Endodermal cell (in vitro differentiated cells): ENCODE measurements around the gene RNF227. TPM values are rescaled to one million over a fixed set of nuclear protein-coding genes. Genes with fewer than 3 reads are reported as not detected.

Experiments used
- DNase-seq: peaks from one replicate; pipeline ENCODE4 v3.0.0-alpha.2; 2017
- H3K27ac ChIP-seq: 2 replicates; pipeline ENCODE4 v1.5.1; 2013; ENCODE audit warnings: mild to moderate bottlenecking, low read depth, low read length, moderate library complexity
- H3K27me3 ChIP-seq: 2 replicates; pipeline ENCODE4 v1.6.1; 2013; ENCODE audit warnings: mild to moderate bottlenecking, low read length, moderate library complexity; ENCODE audit not compliant: insufficient read depth, control insufficient read depth, poor library complexity, severe bottlenecking
- H3K36me3 ChIP-seq: 2 replicates; pipeline ENCODE4 v1.7.0; 2013; ENCODE audit warnings: mild to moderate bottlenecking, low read length, moderate library complexity; ENCODE audit not compliant: control insufficient read depth, insufficient read depth
- H3K4me1 ChIP-seq: one replicate; pipeline ENCODE4 v1.7.0; 2013; ENCODE audit warnings: low read length; ENCODE audit not compliant: control insufficient read depth, insufficient read depth
- H3K4me3 ChIP-seq: 2 replicates; pipeline ENCODE4 v1.5.1; 2013; ENCODE audit warnings: mild to moderate bottlenecking, low read length, moderate library complexity
- H3K9ac ChIP-seq: 2 replicates; pipeline ENCODE4 v1.6.1; 2013; ENCODE audit warnings: mild to moderate bottlenecking, low read length, moderate library complexity; ENCODE audit not compliant: poor library complexity, severe bottlenecking; ENCODE audit errors: extremely low read depth
- H3K9me3 ChIP-seq: 2 replicates; pipeline ENCODE4 v1.6.1; 2013; ENCODE audit warnings: mild to moderate bottlenecking, low read length, moderate library complexity; ENCODE audit not compliant: control insufficient read depth
- H3K27ac Mint-ChIP-seq: 2 replicates; pipeline ENCODE4 v1.8.0; 2020; ENCODE audit warnings: mixed read lengths
- H3K27me3 Mint-ChIP-seq: 2 replicates; pipeline ENCODE4 v1.8.0; 2021; ENCODE audit warnings: mild to moderate bottlenecking, mixed read lengths; ENCODE audit not compliant: insufficient read depth
- H3K36me3 Mint-ChIP-seq: 2 replicates; pipeline ENCODE4 v1.8.0; 2020; ENCODE audit warnings: low read depth, mixed read lengths
- H3K4me1 Mint-ChIP-seq: 2 replicates; pipeline ENCODE4 v1.8.0; 2020; ENCODE audit warnings: mixed read lengths
- H3K4me3 Mint-ChIP-seq: 2 replicates; pipeline ENCODE4 v1.8.0; 2020; ENCODE audit warnings: mild to moderate bottlenecking, moderate library complexity, mixed read lengths
- H3K9me3 Mint-ChIP-seq: 2 replicates; pipeline ENCODE4 v1.8.0; 2020; ENCODE audit warnings: mild to moderate bottlenecking, mixed read lengths
- CTCF ChIP-seq: fragments of 200-600 bp; sonication (generic); conservative IDR thresholded peaks from 2 replicates; pipeline ENCODE4 v1.5.0; 2021; ENCODE audit warnings: antibody characterized with exemption, mild to moderate bottlenecking
- WGBS, 2 experiments: methylation state at CpG; one replicate each; pipeline versions ENCODE4 v1.1.5 to v1.1.7; 2013; ENCODE audit warnings: missing lambda C conversion rate in 2 of 2, mixed read lengths in 1 of 2; ENCODE audit not compliant: insufficient coverage in 1 of 2, insufficient read length in 1 of 2; 5-methylcytosine and 5-hydroxymethylcytosine counted together
- total RNA-seq, 2 donors: library from RNA; stranded (reverse); fragmentation: NEBNext Ultra II Directional in 1 of 2; extraction: Animal tissue kit (Norgen Biotek cat#: 25700) in 1 of 2; gene quantifications; 2 replicates in 1 of 2; 3 replicates in 1 of 2; pipeline ENCODE4 v1.2.1, GENCODE V29; 2021

The RNF227 gene
- total RNA-seq, 2 donors from 2014 or later, result 1.1 to 1.6 TPM

- Mint-ChIP-seq H3K27ac (no peak overlapping the region), H3K4me1 (no peaks in the 10 kb centered on the region), H3K9me3 (no peaks in the 10 kb centered on the region), H3K36me3 (peaks cover 76% of the 10 kb centered on the region), H3K27me3 (no peaks in the 10 kb centered on the region), H3K4me3 (no peak overlapping the region)
- no peak overlapping the region for H3K9ac ChIP-seq
- H3K27me3 ChIP-seq, result no peaks in the 10 kb centered on the region
- no peak for TF ChIP-seq CTCF
- H3K36me3 ChIP-seq, result peaks cover 76% of the 10 kb centered on the region
- H3K4me3 ChIP-seq, result no peak overlapping the region
- no peak overlapping the region for H3K27ac ChIP-seq
- H3K9me3 ChIP-seq, result no peaks in the 10 kb centered on the region
- DNase-seq, result no peak
- 81 to 92% methylated on average over 5 of the region's 5 CpGs for WGBS, 2 experiments
- H3K4me1 ChIP-seq, result no peaks in the 10 kb centered on the region
These were observed 30.4 kb upstream of the RNF227 start for GRCh38 chr17:7946441-7946840.

- no peak overlapping the region for H3K27ac Mint-ChIP-seq
- H3K4me1 Mint-ChIP-seq, result no peaks in the 10 kb centered on the region
- no peak overlapping the region for H3K27ac ChIP-seq
- no peak for TF ChIP-seq CTCF
- H3K27me3 ChIP-seq, result no peaks in the 10 kb centered on the region
- H3K4me3 Mint-ChIP-seq, result no peak overlapping the region
- DNase-seq, result no peak
- no peaks in the 10 kb centered on the region for H3K9me3 Mint-ChIP-seq
- peaks cover 83% of the 10 kb centered on the region for H3K36me3 ChIP-seq
- H3K9me3 ChIP-seq, result no peaks in the 10 kb centered on the region
- no peak overlapping the region for H3K9ac ChIP-seq
- no peak overlapping the region for H3K4me3 ChIP-seq
- no peaks in the 10 kb centered on the region for H3K4me1 ChIP-seq
- H3K27me3 Mint-ChIP-seq, result no peaks in the 10 kb centered on the region
- peaks cover 82% of the 10 kb centered on the region for H3K36me3 Mint-ChIP-seq
- 91 to 92% methylated on average over 6 to 7 of the region's 7 CpGs for WGBS, 2 experiments
These were observed 29.6 kb upstream of the RNF227 start for GRCh38 chr17:7945651-7946050.

DNA sequence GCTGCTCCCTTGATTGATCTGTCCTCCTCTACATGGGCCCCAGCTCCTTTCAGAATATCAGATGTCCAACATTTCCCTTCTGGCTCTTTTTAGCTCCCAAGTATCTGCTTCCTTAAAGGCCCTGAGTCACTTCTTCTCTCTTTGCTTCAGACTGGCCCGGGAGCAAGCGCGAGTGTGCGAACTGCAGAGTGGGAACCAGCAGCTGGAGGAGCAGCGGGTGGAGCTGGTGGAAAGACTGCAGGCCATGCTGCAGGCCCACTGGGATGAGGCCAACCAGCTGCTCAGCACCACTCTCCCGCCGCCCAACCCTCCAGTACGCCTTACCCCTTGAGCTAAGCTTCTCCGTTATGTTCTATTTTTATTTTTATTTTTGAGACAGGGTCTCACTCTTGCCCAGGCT, 28.2 kb upstream of the RNF227 start:
- Mint-ChIP-seq H3K27me3 (no peaks in the 10 kb centered on the region), H3K27ac (no peak overlapping the region), H3K4me1 (no peaks in the 10 kb centered on the region), H3K9me3 (no peaks in the 10 kb centered on the region), H3K4me3 (no peak overlapping the region), H3K36me3 (peaks cover 81% of the 10 kb centered on the region)
- TF ChIP-seq CTCF, result no peak
- Histone ChIP-seq H3K4me1 (no peaks in the 10 kb centered on the region), H3K4me3 (no peak overlapping the region), H3K36me3 (peaks cover 82% of the 10 kb centered on the region), H3K27ac (no peak overlapping the region), H3K27me3 (no peaks in the 10 kb centered on the region), H3K9me3 (no peaks in the 10 kb centered on the region), H3K9ac (no peak overlapping the region)
- no peak for DNase-seq
- 98 to 100% methylated on average over 3 to 9 of the region's 9 CpGs for WGBS, 2 experiments
